Neural cell (in vitro differentiated cells): ENCODE data around the gene POLE. TPM values are rescaled to one million over a fixed set of nuclear protein-coding genes. Genes with fewer than 3 reads are reported as not detected.

ENCODE experiments used
- H2AFZ ChIP-seq: fragments of 200-600, 300-800 bp; sonication (generic), shearing (Covaris generic); 2 replicates; pipeline ENCODE4 v1.6.0; 2014; ENCODE audit warnings: low read depth, mild to moderate bottlenecking, antibody characterized with exemption, low read length, moderate library complexity
- H3F3A ChIP-seq: fragments of 200-600 bp; shearing (Covaris generic); 2 replicates; pipeline ENCODE4 v1.6.1; 2016; ENCODE audit warnings: mild to moderate bottlenecking, moderate library complexity, mixed read lengths, antibody characterized with exemption, low read length; ENCODE audit not compliant: insufficient read depth, poor library complexity, severe bottlenecking
- H3K27ac ChIP-seq: fragments of 200-600, 300-800 bp; sonication (generic), shearing (Covaris generic); 2 replicates; pipeline ENCODE4 v1.5.1; 2014; ENCODE audit warnings: mild to moderate bottlenecking, low read length, moderate library complexity
- H3K27me3 ChIP-seq: fragments of 300-800, 200-600 bp; sonication (generic), shearing (Covaris generic); 2 replicates; pipeline ENCODE4 v1.6.0; 2014; ENCODE audit warnings: mild to moderate bottlenecking, low read depth, low read length, moderate library complexity; ENCODE audit not compliant: insufficient read depth
- H3K36me3 ChIP-seq: fragments of 300-800, 200-600 bp; sonication (generic), shearing (Covaris generic); 2 replicates; pipeline ENCODE4 v1.5.1; 2014; ENCODE audit warnings: mild to moderate bottlenecking, antibody characterized with exemption, low read length, moderate library complexity; ENCODE audit not compliant: insufficient read depth
- H3K4me2 ChIP-seq: fragments of 300-800, 200-600 bp; sonication (generic), shearing (Covaris generic); 2 replicates; pipeline ENCODE4 v1.6.0; 2014; ENCODE audit warnings: mild to moderate bottlenecking, low read length
- H3K4me3 ChIP-seq: fragments of 300-800, 200-600 bp; sonication (generic), shearing (Covaris generic); 2 replicates; pipeline ENCODE4 v1.5.1; 2014; ENCODE audit warnings: mild to moderate bottlenecking, low read length, moderate library complexity
- H3K79me2 ChIP-seq: fragments of 200-600 bp; shearing (Covaris generic); replicated peaks from 2 replicates; pipeline ENCODE4 v1.6.0; 2014; ENCODE audit warnings: mild to moderate bottlenecking, low read length, moderate library complexity; ENCODE audit not compliant: insufficient read depth
- H3K9ac ChIP-seq: fragments of 300-800, 200-600 bp; sonication (generic), shearing (Covaris generic); 2 replicates; pipeline ENCODE4 v1.6.1; 2016; ENCODE audit warnings: mild to moderate bottlenecking, low read length, mixed read lengths
- H3K9me2 ChIP-seq: fragments of 200-600 bp; shearing (Covaris generic); 2 replicates; pipeline ENCODE4 v1.6.1; 2016; ENCODE audit warnings: mild to moderate bottlenecking, low read length, mixed read lengths; ENCODE audit not compliant: insufficient read depth
- H3K9me3 ChIP-seq: fragments of 200-600, 300-800 bp; sonication (generic), shearing (Covaris generic); 2 replicates; pipeline ENCODE4 v1.6.1; 2016; ENCODE audit warnings: mild to moderate bottlenecking, mixed run types, low read length, moderate library complexity, mixed read lengths
- H4K20me1 ChIP-seq: fragments of 200-600 bp; shearing (Covaris generic); 2 replicates; pipeline ENCODE4 v1.6.1; 2016; ENCODE audit warnings: mild to moderate bottlenecking, mixed run types; ENCODE audit not compliant: insufficient read depth
- EP300 ChIP-seq: fragments of 450-650 bp; conservative IDR thresholded peaks from 2 replicates; pipeline ENCODE4 v1.6.1; 2014; ENCODE audit warnings: antibody characterized with exemption, mild to moderate bottlenecking, moderate library complexity; ENCODE audit not compliant: poor library complexity, severe bottlenecking
- EZH2 ChIP-seq: fragments of 200-600, 300-800 bp; shearing (Covaris generic), sonication (generic); IDR thresholded peaks from 2 replicates; pipeline ENCODE4 v1.6.1; 2014; ENCODE audit warnings: antibody characterized with exemption, low read length, borderline replicate concordance, mild to moderate bottlenecking; ENCODE audit not compliant: insufficient read depth, poor library complexity, severe bottlenecking
- MXI1 ChIP-seq: fragments of 450-650 bp; conservative IDR thresholded peaks from 2 replicates; pipeline ENCODE4 v1.6.1; 2014; ENCODE audit warnings: antibody characterized with exemption, mild to moderate bottlenecking; ENCODE audit not compliant: poor library complexity, severe bottlenecking
- POLR2AphosphoS5 ChIP-seq: IDR thresholded peaks from 2 replicates; pipeline ENCODE4 v1.6.1; 2012
- RAD21 ChIP-seq: fragments of 450-650 bp; conservative IDR thresholded peaks from 2 replicates; pipeline ENCODE4 v1.6.1; 2014; ENCODE audit warnings: antibody characterized with exemption, mild to moderate bottlenecking, moderate library complexity
- SMC3 ChIP-seq: fragments of 450-650 bp; conservative IDR thresholded peaks from 2 replicates; pipeline ENCODE4 v1.6.1; 2014; ENCODE audit warnings: antibody characterized with exemption, mild to moderate bottlenecking, moderate library complexity; ENCODE audit not compliant: poor library complexity
- TAF1 ChIP-seq: IDR thresholded peaks from 2 replicates; pipeline ENCODE4 v1.6.1; 2012; ENCODE audit warnings: low read depth
- polyA plus RNA-seq: library from polyadenylated mRNA; depleted of rRNA; stranded (reverse); fragments of >200 nt; gene quantifications from 2 replicates; pipeline ENCODE4 v1.2.3, GENCODE V29; 2014
- TF ChIP-seq, protein P1 (sequence below): IDR thresholded peaks from 2 replicates; pipeline ENCODE4 v1.6.1; 2012; ENCODE audit warnings: borderline replicate concordance
- TF ChIP-seq, protein P2 (sequence below): fragments of 450-650 bp; IDR thresholded peaks from 2 replicates; pipeline ENCODE4 v1.5.1; 2014; ENCODE audit warnings: antibody characterized with exemption, mild to moderate bottlenecking, moderate library complexity; ENCODE audit not compliant: poor library complexity, severe bottlenecking

Gene POLE
- polyA plus RNA-seq, 1 donor from 2014 or later: 8.5 TPM

DNA sequence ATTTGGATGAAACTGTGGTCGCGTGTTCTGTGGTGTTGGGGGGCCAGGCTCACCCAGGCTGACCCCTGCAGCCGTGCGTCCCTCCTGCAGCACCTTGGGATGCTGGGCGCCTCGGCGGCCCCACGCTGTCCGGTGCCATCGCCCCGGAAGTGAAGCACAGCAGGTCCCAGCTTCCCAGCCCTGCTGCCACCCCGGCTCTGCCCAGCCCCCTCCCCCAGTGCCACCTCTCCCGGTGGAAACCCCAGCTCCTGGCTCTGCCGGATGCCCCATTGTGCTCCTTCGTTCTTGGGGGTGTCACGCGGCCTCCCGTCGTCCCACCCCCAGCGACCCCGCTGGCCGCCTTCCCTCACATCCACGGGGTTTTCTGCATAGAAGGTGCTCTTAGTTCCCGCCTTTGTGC lies 102.0 kb downstream of the POLE start:
- H3K4me2 ChIP-seq: no peak overlapping the region
- H3K79me2 ChIP-seq: no peaks in the 10 kb centered on the region
- no peaks in the 10 kb centered on the region for H4K20me1 ChIP-seq
- no peak overlapping the region for H3K27ac ChIP-seq
- TF ChIP-seq, protein P1, sequence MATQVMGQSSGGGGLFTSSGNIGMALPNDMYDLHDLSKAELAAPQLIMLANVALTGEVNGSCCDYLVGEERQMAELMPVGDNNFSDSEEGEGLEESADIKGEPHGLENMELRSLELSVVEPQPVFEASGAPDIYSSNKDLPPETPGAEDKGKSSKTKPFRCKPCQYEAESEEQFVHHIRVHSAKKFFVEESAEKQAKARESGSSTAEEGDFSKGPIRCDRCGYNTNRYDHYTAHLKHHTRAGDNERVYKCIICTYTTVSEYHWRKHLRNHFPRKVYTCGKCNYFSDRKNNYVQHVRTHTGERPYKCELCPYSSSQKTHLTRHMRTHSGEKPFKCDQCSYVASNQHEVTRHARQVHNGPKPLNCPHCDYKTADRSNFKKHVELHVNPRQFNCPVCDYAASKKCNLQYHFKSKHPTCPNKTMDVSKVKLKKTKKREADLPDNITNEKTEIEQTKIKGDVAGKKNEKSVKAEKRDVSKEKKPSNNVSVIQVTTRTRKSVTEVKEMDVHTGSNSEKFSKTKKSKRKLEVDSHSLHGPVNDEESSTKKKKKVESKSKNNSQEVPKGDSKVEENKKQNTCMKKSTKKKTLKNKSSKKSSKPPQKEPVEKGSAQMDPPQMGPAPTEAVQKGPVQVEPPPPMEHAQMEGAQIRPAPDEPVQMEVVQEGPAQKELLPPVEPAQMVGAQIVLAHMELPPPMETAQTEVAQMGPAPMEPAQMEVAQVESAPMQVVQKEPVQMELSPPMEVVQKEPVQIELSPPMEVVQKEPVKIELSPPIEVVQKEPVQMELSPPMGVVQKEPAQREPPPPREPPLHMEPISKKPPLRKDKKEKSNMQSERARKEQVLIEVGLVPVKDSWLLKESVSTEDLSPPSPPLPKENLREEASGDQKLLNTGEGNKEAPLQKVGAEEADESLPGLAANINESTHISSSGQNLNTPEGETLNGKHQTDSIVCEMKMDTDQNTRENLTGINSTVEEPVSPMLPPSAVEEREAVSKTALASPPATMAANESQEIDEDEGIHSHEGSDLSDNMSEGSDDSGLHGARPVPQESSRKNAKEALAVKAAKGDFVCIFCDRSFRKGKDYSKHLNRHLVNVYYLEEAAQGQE: no peak
- no peak for TF ChIP-seq POLR2AphosphoS5
- no peak for TF ChIP-seq MXI1
- TF ChIP-seq EP300: no peak
- TF ChIP-seq, protein P2, sequence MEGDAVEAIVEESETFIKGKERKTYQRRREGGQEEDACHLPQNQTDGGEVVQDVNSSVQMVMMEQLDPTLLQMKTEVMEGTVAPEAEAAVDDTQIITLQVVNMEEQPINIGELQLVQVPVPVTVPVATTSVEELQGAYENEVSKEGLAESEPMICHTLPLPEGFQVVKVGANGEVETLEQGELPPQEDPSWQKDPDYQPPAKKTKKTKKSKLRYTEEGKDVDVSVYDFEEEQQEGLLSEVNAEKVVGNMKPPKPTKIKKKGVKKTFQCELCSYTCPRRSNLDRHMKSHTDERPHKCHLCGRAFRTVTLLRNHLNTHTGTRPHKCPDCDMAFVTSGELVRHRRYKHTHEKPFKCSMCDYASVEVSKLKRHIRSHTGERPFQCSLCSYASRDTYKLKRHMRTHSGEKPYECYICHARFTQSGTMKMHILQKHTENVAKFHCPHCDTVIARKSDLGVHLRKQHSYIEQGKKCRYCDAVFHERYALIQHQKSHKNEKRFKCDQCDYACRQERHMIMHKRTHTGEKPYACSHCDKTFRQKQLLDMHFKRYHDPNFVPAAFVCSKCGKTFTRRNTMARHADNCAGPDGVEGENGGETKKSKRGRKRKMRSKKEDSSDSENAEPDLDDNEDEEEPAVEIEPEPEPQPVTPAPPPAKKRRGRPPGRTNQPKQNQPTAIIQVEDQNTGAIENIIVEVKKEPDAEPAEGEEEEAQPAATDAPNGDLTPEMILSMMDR: no peak
- TF ChIP-seq RAD21: no peak
- no peak for TF ChIP-seq EZH2
- no peak for TF ChIP-seq SMC3
- no peak for TF ChIP-seq TAF1
- no peaks in the 10 kb centered on the region for H3F3A ChIP-seq
- no peaks in the 10 kb centered on the region for H3K9me2 ChIP-seq
- H3K9me3 ChIP-seq: peaks cover 4% of the 10 kb centered on the region
- H3K36me3 ChIP-seq: no peaks in the 10 kb centered on the region
- no peak overlapping the region for H2AFZ ChIP-seq
- H3K4me3 ChIP-seq: no peak overlapping the region
- no peaks in the 10 kb centered on the region for H3K27me3 ChIP-seq
- H3K9ac ChIP-seq: no peak overlapping the region

DNA sequence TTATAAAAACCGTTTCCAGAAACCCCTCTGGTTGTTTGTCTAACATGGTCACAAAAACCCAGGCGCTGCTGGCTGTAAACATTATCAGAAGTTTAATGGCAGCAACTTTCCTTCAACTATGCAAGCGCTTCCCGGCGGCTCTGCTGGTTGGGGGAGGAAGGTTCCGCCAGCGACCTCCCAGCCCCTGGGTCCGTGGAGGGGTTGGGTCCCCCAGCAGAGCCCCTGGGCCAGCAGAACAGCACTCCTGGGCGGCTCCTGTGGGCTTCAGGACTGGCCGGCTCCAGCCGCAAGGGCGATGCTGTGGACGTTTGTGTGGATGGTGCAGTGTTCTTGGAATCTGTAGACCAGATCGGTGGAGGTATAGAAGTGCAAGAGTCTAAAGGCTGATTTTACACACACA lies 102.7 kb downstream of the POLE start:
- Histone ChIP-seq H3F3A (no peaks in the 10 kb centered on the region), H3K9me3 (peaks cover 4% of the 10 kb centered on the region), H3K36me3 (no peaks in the 10 kb centered on the region), H3K9ac (no peak overlapping the region), H3K4me2 (no peak overlapping the region), H3K27ac (no peak overlapping the region), H3K27me3 (no peaks in the 10 kb centered on the region), H4K20me1 (no peaks in the 10 kb centered on the region), H3K9me2 (no peaks in the 10 kb centered on the region), H2AFZ (no peak overlapping the region), H3K79me2 (no peaks in the 10 kb centered on the region), H3K4me3 (no peak overlapping the region)
- TF ChIP-seq, protein P2: no peak
- TF ChIP-seq, protein P1: no peak
